ENCODE results near the gene NYNRIN.
A peak's percentile ranks its signal among the peaks of the same experiment; 100 is the strongest.

The NYNRIN gene

GRCh38 chr14:24431569-24432258 lies 32.9 kb downstream of the NYNRIN start:
- ChIA-PET CTCF (interaction anchor here (0.6 to 10.2 kb wide), 51 partner anchors 9 to 843 kb away, joined by 3 to 629 read pairs (median 5); partner anchors contain the start of genes ADCY4, CIDEB, DCAF11 and DHRS1), POLR2A (interaction anchor here (0.6 to 1.2 kb wide), 8 partner anchors 10 to 190 kb away, joined by 3 to 10 read pairs (median 5); partner anchors contain the start of genes LTB4R, SDR39U1 and TINF2)
- DNase-seq (ENCODE audit: extremely low spot score): peak; percentile 90
- peak; percentile 96 for TF ChIP-seq CTCF (IDR thresholded peaks at IDR 0.05; ENCODE audit: control extremely low read depth, extremely low read depth, low read depth, missing control alignments)

GRCh38 chr14:24432259-24433131 lies 33.7 kb downstream of the NYNRIN start:
- POLR2A ChIA-PET: interaction anchor here (0.6 to 1.2 kb wide), 6 partner anchors 10 to 190 kb away, joined by 3 to 10 read pairs (median 5); partner anchors contain the start of genes LTB4R, SDR39U1 and TINF2
- TF ChIP-seq CTCF (IDR thresholded peaks at IDR 0.05; ENCODE audit: control extremely low read depth, extremely low read depth, low read depth, missing control alignments): no peak
- no peak for DNase-seq (ENCODE audit: extremely low spot score)
- CTCF ChIA-PET: interaction anchor here (0.6 to 10.2 kb wide), 41 partner anchors 9 to 318 kb away, joined by 3 to 629 read pairs (median 8); partner anchors contain the start of genes ADCY4, CIDEB, DCAF11 and DHRS1

- ChIA-PET CTCF (interaction anchor here (9.3 to 10.2 kb wide), 2 partner anchors 102 to 124 kb away, joined by 114 to 629 read pairs; partner anchors contain the start of genes ADCY4, CIDEB, LTB4R and LTB4R2), POLR2A (interaction anchor here (0.6 kb wide), 1 partner anchor 100 kb away, joined by 3 read pairs; no protein-coding TSS in a partner anchor)
- DNase-seq (ENCODE audit: extremely low spot score): no peak
- no peak for TF ChIP-seq CTCF (IDR thresholded peaks at IDR 0.05; ENCODE audit: control extremely low read depth, extremely low read depth, low read depth, missing control alignments)
Measured at GRCh38 chr14:24434036-24434435, 35.2 kb downstream of the NYNRIN start.

- POLR2A ChIA-PET: no interaction called here
Measured at GRCh38 chr14:24434676-24435075, 35.9 kb downstream of the NYNRIN start.

GRCh38 chr14:24435192-24435810 lies 36.5 kb downstream of the NYNRIN start:
- ChIA-PET POLR2A (no interaction called here), CTCF (interaction anchor here (1.2 to 10.2 kb wide), 10 partner anchors 9 to 192 kb away, joined by 4 to 629 read pairs (median 14); partner anchors contain the start of genes ADCY4, CIDEB, LTB4R and LTB4R2)
- no peak for DNase-seq (ENCODE audit: extremely low spot score)
- TF ChIP-seq CTCF (IDR thresholded peaks at IDR 0.05; ENCODE audit: control extremely low read depth, extremely low read depth, low read depth, missing control alignments): no peak

More at GRCh38 chr14:24434676-24435075, 35.9 kb downstream of the NYNRIN start:
- CTCF ChIA-PET: interaction anchor here (9.3 to 10.2 kb wide), 2 partner anchors 103 to 125 kb away, joined by 114 to 629 read pairs; partner anchors contain the start of genes ADCY4, CIDEB, LTB4R and LTB4R2
- no peak for TF ChIP-seq CTCF (IDR thresholded peaks at IDR 0.05; ENCODE audit: control extremely low read depth, extremely low read depth, low read depth, missing control alignments)
- DNase-seq (ENCODE audit: extremely low spot score): no peak

Measured in GM10248 (cell line).